ENCODE measurements around the gene TAF4B.
A peak's percentile ranks its signal among the peaks of the same experiment; 100 is the strongest.

TAF4B gene

DNA sequence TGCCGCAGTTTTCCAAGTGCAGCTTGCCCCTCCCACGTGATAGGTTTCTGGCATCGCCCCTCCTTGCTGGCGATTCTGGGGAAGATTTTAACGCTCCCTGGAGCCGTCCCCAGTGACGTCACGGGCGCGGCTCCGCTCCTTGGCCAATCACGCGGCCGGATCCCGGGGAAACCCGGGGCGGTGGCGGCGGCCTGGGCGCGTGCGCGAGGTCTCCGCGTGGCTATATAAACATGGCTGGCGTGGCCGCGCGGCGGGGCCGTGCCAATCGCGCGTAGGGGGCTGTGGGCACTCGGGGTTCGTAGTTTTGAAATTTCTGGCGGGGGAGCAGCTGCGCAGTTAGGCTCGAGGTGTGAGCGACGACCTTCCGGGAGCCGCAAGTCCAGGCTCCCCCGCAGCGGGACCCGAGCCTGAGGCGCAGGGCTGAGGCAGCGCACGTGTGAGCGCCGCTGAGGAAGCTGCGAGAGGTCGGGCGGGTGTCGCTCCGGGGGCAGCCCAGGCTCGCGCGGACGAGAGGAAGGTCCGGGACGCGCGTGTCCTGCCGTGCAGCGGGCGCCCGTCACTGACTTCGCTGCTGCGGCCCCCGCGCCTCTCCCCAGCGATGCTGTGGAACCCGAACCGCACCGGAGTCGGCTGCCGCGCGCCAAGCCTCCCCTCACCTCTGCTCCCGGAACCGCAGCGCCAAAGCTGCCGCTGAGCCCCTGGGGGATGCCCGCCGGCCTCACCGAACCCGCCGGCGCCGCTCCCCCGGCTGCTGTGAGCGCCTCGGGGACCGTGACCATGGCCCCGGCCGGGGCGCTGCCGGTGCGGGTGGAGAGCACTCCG is at the start of gene TAF4B (continued):
- TF ChIP-seq, protein P1, sequence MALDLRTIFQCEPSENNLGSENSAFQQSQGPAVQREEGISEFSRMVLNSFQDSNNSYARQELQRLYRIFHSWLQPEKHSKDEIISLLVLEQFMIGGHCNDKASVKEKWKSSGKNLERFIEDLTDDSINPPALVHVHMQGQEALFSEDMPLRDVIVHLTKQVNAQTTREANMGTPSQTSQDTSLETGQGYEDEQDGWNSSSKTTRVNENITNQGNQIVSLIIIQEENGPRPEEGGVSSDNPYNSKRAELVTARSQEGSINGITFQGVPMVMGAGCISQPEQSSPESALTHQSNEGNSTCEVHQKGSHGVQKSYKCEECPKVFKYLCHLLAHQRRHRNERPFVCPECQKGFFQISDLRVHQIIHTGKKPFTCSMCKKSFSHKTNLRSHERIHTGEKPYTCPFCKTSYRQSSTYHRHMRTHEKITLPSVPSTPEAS (tag by site-specific recombination; IDR thresholded peaks at IDR 0.05) = no peak
- TF ChIP-seq, protein P2, sequence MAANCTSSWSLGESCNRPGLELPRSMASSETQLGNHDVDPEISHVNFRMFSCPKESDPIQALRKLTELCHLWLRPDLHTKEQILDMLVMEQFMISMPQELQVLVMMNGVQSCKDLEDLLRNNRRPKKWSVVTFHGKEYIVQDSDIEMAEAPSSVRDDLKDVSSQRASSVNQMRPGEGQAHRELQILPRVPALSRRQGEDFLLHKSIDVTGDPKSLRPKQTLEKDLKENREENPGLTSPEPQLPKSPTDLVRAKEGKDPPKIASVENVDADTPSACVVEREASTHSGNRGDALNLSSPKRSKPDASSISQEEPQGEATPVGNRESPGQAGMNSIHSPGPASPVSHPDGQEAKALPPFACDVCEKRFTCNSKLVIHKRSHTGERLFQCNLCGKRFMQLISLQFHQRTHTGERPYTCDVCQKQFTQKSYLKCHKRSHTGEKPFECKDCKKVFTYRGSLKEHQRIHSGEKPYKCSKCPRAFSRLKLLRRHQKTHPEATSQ (tag by site-specific recombination; IDR thresholded peaks at IDR 0.05) = peak; percentile 50; the same call in 1 of the 2 replicates
- TF ChIP-seq SP2 (tag by site-specific recombination; IDR thresholded peaks at IDR 0.05) (peak; percentile 81), SP3 (tag by site-specific recombination; IDR thresholded peaks at IDR 0.05) (peak; percentile 70), ZNF354C (tag by site-specific recombination; IDR thresholded peaks at IDR 0.05; ENCODE audit: borderline replicate concordance, low read depth) (no peak), ZNF76 (tag by site-specific recombination; IDR thresholded peaks at IDR 0.05; ENCODE audit: borderline replicate concordance, low read depth) (no peak; the same call in 1 of the 2 replicates), ZNF776 (tag by site-specific recombination; IDR thresholded peaks at IDR 0.05; ENCODE audit: borderline replicate concordance) (no peak), KLF8 (tag by site-specific recombination; IDR thresholded peaks at IDR 0.05) (peak; percentile 45; the same call in 1 of the 2 replicates), ZNF266 (tag by site-specific recombination; IDR thresholded peaks at IDR 0.05; ENCODE audit: low read depth) (no peak), ZSCAN30 (tag by site-specific recombination; IDR thresholded peaks at IDR 0.05) (no peak; the same call in 1 of the 2 replicates), ZBTB48 (tag by site-specific recombination; IDR thresholded peaks at IDR 0.05) (peak; percentile 80; the same call in 1 of the 2 replicates), ZNF133 (tag by site-specific recombination; IDR thresholded peaks at IDR 0.05) (peak; percentile 34; the same call in 1 of the 2 replicates), ZNF837 (tag by site-specific recombination; IDR thresholded peaks at IDR 0.05) (no peak), TCF7L2 (IDR thresholded peaks at IDR 0.05; ENCODE audit: borderline replicate concordance, low read depth, low read length) (no peak), ZXDB (tag by site-specific recombination; IDR thresholded peaks at IDR 0.05) (peak; percentile 86), KLF7 (tag by site-specific recombination; IDR thresholded peaks at IDR 0.05; ENCODE audit: borderline replicate concordance) (0 out of 2 replicates have a peak, but pooled peaks have one; percentile 41)
- TF ChIP-seq, protein P3, sequence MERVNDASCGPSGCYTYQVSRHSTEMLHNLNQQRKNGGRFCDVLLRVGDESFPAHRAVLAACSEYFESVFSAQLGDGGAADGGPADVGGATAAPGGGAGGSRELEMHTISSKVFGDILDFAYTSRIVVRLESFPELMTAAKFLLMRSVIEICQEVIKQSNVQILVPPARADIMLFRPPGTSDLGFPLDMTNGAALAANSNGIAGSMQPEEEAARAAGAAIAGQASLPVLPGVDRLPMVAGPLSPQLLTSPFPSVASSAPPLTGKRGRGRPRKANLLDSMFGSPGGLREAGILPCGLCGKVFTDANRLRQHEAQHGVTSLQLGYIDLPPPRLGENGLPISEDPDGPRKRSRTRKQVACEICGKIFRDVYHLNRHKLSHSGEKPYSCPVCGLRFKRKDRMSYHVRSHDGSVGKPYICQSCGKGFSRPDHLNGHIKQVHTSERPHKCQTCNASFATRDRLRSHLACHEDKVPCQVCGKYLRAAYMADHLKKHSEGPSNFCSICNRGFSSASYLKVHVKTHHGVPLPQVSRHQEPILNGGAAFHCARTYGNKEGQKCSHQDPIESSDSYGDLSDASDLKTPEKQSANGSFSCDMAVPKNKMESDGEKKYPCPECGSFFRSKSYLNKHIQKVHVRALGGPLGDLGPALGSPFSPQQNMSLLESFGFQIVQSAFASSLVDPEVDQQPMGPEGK (tag by site-specific recombination; IDR thresholded peaks at IDR 0.05) = peak; percentile 45; the same call in 1 of the 2 replicates
- TF ChIP-seq, protein P4, sequence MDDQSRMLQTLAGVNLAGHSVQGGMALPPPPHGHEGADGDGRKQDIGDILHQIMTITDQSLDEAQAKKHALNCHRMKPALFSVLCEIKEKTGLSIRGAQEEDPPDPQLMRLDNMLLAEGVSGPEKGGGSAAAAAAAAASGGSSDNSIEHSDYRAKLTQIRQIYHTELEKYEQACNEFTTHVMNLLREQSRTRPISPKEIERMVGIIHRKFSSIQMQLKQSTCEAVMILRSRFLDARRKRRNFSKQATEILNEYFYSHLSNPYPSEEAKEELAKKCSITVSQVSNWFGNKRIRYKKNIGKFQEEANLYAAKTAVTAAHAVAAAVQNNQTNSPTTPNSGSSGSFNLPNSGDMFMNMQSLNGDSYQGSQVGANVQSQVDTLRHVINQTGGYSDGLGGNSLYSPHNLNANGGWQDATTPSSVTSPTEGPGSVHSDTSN (CRISPR knock-in tag; IDR thresholded peaks at IDR 0.05) = peak; percentile 76
- TF ChIP-seq, protein P5, sequence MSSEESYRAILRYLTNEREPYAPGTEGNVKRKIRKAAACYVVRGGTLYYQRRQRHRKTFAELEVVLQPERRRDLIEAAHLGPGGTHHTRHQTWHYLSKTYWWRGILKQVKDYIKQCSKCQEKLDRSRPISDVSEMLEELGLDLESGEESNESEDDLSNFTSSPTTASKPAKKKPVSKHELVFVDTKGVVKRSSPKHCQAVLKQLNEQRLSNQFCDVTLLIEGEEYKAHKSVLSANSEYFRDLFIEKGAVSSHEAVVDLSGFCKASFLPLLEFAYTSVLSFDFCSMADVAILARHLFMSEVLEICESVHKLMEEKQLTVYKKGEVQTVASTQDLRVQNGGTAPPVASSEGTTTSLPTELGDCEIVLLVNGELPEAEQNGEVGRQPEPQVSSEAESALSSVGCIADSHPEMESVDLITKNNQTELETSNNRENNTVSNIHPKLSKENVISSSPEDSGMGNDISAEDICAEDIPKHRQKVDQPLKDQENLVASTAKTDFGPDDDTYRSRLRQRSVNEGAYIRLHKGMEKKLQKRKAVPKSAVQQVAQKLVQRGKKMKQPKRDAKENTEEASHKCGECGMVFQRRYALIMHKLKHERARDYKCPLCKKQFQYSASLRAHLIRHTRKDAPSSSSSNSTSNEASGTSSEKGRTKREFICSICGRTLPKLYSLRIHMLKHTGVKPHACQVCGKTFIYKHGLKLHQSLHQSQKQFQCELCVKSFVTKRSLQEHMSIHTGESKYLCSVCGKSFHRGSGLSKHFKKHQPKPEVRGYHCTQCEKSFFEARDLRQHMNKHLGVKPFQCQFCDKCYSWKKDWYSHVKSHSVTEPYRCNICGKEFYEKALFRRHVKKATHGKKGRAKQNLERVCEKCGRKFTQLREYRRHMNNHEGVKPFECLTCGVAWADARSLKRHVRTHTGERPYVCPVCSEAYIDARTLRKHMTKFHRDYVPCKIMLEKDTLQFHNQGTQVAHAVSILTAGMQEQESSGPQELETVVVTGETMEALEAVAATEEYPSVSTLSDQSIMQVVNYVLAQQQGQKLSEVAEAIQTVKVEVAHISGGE (tag by site-specific recombination; conservative IDR thresholded peaks at IDR 0.05; ENCODE audit: low read depth) = no peak
- TF ChIP-seq, protein P6, sequence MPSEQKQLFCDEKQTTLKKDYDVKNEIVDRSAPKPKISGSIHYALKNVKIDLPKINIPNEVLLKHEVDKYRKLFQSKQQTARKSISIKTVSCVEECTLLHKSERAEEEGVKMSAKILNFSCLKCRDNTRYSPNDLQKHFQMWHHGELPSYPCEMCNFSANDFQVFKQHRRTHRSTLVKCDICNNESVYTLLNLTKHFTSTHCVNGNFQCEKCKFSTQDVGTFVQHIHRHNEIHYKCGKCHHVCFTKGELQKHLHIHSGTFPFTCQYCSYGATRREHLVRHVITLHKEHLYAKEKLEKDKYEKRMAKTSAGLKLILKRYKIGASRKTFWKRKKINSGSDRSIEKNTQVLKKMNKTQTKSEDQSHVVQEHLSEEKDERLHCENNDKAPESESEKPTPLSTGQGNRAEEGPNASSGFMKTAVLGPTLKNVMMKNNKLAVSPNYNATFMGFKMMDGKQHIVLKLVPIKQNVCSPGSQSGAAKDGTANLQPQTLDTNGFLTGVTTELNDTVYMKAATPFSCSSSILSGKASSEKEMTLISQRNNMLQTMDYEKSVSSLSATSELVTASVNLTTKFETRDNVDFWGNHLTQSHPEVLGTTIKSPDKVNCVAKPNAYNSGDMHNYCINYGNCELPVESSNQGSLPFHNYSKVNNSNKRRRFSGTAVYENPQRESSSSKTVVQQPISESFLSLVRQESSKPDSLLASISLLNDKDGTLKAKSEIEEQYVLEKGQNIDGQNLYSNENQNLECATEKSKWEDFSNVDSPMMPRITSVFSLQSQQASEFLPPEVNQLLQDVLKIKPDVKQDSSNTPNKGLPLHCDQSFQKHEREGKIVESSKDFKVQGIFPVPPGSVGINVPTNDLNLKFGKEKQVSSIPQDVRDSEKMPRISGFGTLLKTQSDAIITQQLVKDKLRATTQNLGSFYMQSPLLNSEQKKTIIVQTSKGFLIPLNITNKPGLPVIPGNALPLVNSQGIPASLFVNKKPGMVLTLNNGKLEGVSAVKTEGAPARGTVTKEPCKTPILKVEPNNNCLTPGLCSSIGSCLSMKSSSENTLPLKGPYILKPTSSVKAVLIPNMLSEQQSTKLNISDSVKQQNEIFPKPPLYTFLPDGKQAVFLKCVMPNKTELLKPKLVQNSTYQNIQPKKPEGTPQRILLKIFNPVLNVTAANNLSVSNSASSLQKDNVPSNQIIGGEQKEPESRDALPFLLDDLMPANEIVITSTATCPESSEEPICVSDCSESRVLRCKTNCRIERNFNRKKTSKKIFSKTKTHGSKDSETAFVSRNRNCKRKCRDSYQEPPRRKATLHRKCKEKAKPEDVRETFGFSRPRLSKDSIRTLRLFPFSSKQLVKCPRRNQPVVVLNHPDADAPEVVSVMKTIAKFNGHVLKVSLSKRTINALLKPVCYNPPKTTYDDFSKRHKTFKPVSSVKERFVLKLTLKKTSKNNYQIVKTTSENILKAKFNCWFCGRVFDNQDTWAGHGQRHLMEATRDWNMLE (tag by site-specific recombination; conservative IDR thresholded peaks at IDR 0.05; ENCODE audit: low read depth) = 0 out of 2 replicates have a peak, but pooled peaks have one; percentile 4
- TF ChIP-seq, protein P7, sequence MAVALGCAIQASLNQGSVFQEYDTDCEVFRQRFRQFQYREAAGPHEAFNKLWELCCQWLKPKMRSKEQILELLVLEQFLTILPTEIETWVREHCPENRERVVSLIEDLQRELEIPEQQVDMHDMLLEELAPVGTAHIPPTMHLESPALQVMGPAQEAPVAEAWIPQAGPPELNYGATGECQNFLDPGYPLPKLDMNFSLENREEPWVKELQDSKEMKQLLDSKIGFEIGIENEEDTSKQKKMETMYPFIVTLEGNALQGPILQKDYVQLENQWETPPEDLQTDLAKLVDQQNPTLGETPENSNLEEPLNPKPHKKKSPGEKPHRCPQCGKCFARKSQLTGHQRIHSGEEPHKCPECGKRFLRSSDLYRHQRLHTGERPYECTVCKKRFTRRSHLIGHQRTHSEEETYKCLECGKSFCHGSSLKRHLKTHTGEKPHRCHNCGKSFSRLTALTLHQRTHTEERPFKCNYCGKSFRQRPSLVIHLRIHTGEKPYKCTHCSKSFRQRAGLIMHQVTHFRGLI (tag by site-specific recombination; IDR thresholded peaks at IDR 0.05) = peak; percentile 32; the same call in 1 of the 2 replicates

Data from HEK293 (cell line).